K562 (cell line): ENCODE measurements around the gene CHI3L1. TPM values are rescaled to one million over a fixed set of nuclear protein-coding genes. Genes with fewer than 3 reads are reported as not detected.

Source experiments
- ATAC-seq: fragments of 200-7000 bp; cut with Tn5 transposase; 3 replicates; pipeline ENCODE4 v1.9.1; 2020; ENCODE audit warnings: moderate library complexity
- BruUV-seq: library from RNA; stranded (reverse); fragments of 400-500 nt; replicated peaks from 2 replicates; lab custom pipeline; 2021; lab: Mats Ljungman, UMichigan
- CTCF ChIA-PET: fragments of 300-600 bp; formaldehyde crosslinking; extraction: SDS; loops from one replicate; lab custom pipeline; 2021; ENCODE audit warnings: low intra/inter-chr PET ratio; lab: Yijun Ruan, JAX
- POLR2A ChIA-PET: fragments of 300-600, 350-650 bp; sonication (Branson Sonifier 250); formaldehyde crosslinking; extraction: SDS; loops from one replicate; lab custom pipeline; 2021; ENCODE audit warnings: antibody characterized with exemption, inconsistent platforms; lab: Yijun Ruan, JAX
- DNase-seq, 4 experiments: peaks; one replicate each; pipeline versions ENCODE4 v3.0.0 to v3.0.0-alpha.2; 2011 to 2018; ENCODE audit warnings: low spot score in 3 of 4, mixed read lengths in 3 of 4; ENCODE audit errors: extremely low read depth in 1 of 4
- FAIRE-seq: peaks from 2 replicates; lab custom pipeline; 2011; peaks lifted over from hg19 to GRCh38; lab: Jason Lieb, UNC
- H2AFZ ChIP-seq: 2 replicates; pipeline ENCODE4 v1.6.0; 2011; ENCODE audit warnings: low read depth, low read length, control low read depth, inconsistent platforms
- H3K27ac ChIP-seq: fragments of 200-600 bp; 3 replicates; pipeline ENCODE4 v1.8.0; 2011; ENCODE audit warnings: low read depth, mild to moderate bottlenecking, control low read depth, inconsistent platforms, low read length, moderate library complexity, mixed read lengths; ENCODE audit errors: extremely low read depth
- H3K27me3 ChIP-seq, 2 experiments: fragments of 300-600 bp in 1 of 2; 2 replicates in 1 of 2; 3 replicates in 1 of 2; pipeline versions ENCODE4 v1.6.0 to v1.8.0; 2011; ENCODE audit warnings: inconsistent platforms in 2 of 2, low read length in 2 of 2, mild to moderate bottlenecking in 1 of 2, mixed read lengths in 1 of 2, moderate library complexity in 1 of 2; ENCODE audit not compliant: control insufficient read depth in 2 of 2, insufficient read depth in 2 of 2
- H3K36me3 ChIP-seq: fragments of 300-600 bp; 3 replicates; pipeline ENCODE4 v1.8.0; 2011; ENCODE audit warnings: mild to moderate bottlenecking, low read length, inconsistent platforms; ENCODE audit not compliant: control insufficient read depth, insufficient read depth
- H3K4me1 ChIP-seq, 2 experiments: fragments of 200-600 bp in 1 of 2; replicated peaks in 1 of 2; 2 replicates in 1 of 2; 3 replicates in 1 of 2; pipeline versions ENCODE4 v1.5.1 to v1.8.0; 2011; ENCODE audit warnings: inconsistent platforms in 2 of 2, low read length in 2 of 2, mild to moderate bottlenecking in 1 of 2, mixed read lengths in 1 of 2, moderate library complexity in 1 of 2; ENCODE audit not compliant: control insufficient read depth in 2 of 2, insufficient read depth in 2 of 2
- H3K4me2 ChIP-seq: 2 replicates; pipeline ENCODE4 v1.6.1; 2011; ENCODE audit warnings: low read length, control low read depth, inconsistent platforms, mixed read lengths; ENCODE audit not compliant: insufficient read depth
- H3K4me3 ChIP-seq: fragments of 200-600 bp; sonication (generic), shearing (Covaris generic); 2 replicates; pipeline ENCODE4 v1.5.1; 2016; ENCODE audit warnings: control low read depth, inconsistent platforms
- H3K79me2 ChIP-seq: fragments of 200-600 bp; 3 replicates; pipeline ENCODE4 v1.8.0; 2011; ENCODE audit warnings: low read length, inconsistent platforms; ENCODE audit not compliant: control insufficient read depth, insufficient read depth
- H3K9ac ChIP-seq, 2 experiments: 2 replicates each; pipeline versions ENCODE4 v1.6.0 to v1.6.1; 2011; ENCODE audit warnings: low read depth in 2 of 2, low read length in 2 of 2, control low read depth in 1 of 2, inconsistent platforms in 1 of 2, mild to moderate bottlenecking in 1 of 2, mixed read lengths in 1 of 2; ENCODE audit not compliant: insufficient read depth in 1 of 2
- H3K9me1 ChIP-seq: one replicate; pipeline ENCODE4 v1.6.0; 2011; ENCODE audit warnings: inconsistent platforms, mild to moderate bottlenecking, low read length, moderate library complexity; ENCODE audit not compliant: control insufficient read depth, insufficient read depth
- H3K9me3 ChIP-seq: replicated peaks from 2 replicates; pipeline ENCODE4 v1.5.1; 2011; ENCODE audit warnings: low read depth, low read length, inconsistent platforms; ENCODE audit not compliant: control insufficient read depth, insufficient read depth
- H4K20me1 ChIP-seq: replicated peaks from 2 replicates; pipeline ENCODE4 v1.6.1; 2011; ENCODE audit warnings: low read length, inconsistent platforms, mixed read lengths; ENCODE audit not compliant: control insufficient read depth, insufficient read depth
- U2AF1 ChIP-seq: fragments of 200-400 bp; formaldehyde crosslinking; optimal IDR thresholded peaks from 2 replicates; pipeline ENCODE3; 2017; ENCODE audit warnings: mild to moderate bottlenecking, low read depth, low read length, moderate library complexity
- ZNF444 ChIP-seq: fragments of 250-450 bp; sonication (Bioruptor Pico); IDR thresholded peaks from 2 replicates; pipeline ENCODE4 v1.4.0; 2020; ENCODE audit warnings: mild to moderate bottlenecking, moderate library complexity
- ZNF639 ChIP-seq, 2 experiments: fragments of 200-800 bp in 1 of 2; sonication (Bioruptor generic) in 1 of 2; sonication (generic) in 1 of 2; formaldehyde crosslinking in 1 of 2; IDR thresholded peaks in 1 of 2; conservative IDR thresholded peaks in 1 of 2; 2 replicates each; pipeline versions ENCODE4 v1.5.0 to v1.6.1; 2016 to 2020; ENCODE audit warnings: missing compliant biosample characterization in 1 of 2, missing genetic modification characterization in 1 of 2, missing genetic modification reagents in 1 of 2
- WGBS: fragments of 100-300 bp; shearing (Covaris generic); methylation state at CpG from one replicate; pipeline ENCODE4 v1.1.6; 2016; ENCODE audit warnings: low coverage, mixed read lengths; ENCODE audit not compliant: insufficient coverage; ENCODE audit errors: missing lambda C conversion rate; 5-methylcytosine and 5-hydroxymethylcytosine counted together
- in situ Hi-C: fragments of 300-500 bp; cut with MboI; formaldehyde crosslinking; loops from 4 replicates; pipeline ENCODE4 v1.15.0; 2018; ENCODE audit warnings: inconsistent platforms, mixed read lengths
- intact Hi-C: fragments of 100-400 bp; cut with micrococcal nuclease; formaldehyde crosslinking; loops from 2 replicates; pipeline ENCODE4 v1.14.2; 2022
- polyA plus RNA-seq, 8 experiments: library from polyadenylated mRNA; depleted of rRNA in 4 of 8; stranded (reverse) in 5 of 8; unstranded in 3 of 8; fragments of >200 nt; fragmentation: Nextera tagmentation in 2 of 8; fragmentation: Illumina TruSeq in 1 of 8; extraction: Ambion mirVana in 2 of 8; extraction: Trizol in 1 of 8; gene quantifications; 2 replicates each; pipeline versions ENCODE4 v1.2.1 to v1.2.3, GENCODE V29; 2011 to 2014; ENCODE audit warnings: inconsistent platforms in 1 of 8, missing spikeins in 1 of 8
- total RNA-seq, 7 experiments: library from RNA; depleted of rRNA in 6 of 7; stranded (reverse); fragments of >200 nt in 6 of 7; fragmentation: Illumina TruSeq in 2 of 7; extraction: Trizol in 2 of 7; gene quantifications; 2 replicates each; pipeline versions ENCODE4 v1.2.1 to v1.2.3, GENCODE V29; 2011 to 2021; ENCODE audit warnings: low replicate concordance in 1 of 7

CHI3L1 gene
- total and polyA plus RNA-seq, 9 of the 15 experiments (the other 6 are each of a cell fraction or from before 2014, with no cell fraction given), result not detected

- WGBS, result 4% methylated on average over 9 of the region's 9 CpGs
- in situ Hi-C loops, result loop anchor here (5.0 kb wide), 1 partner anchor 183 kb away; no protein-coding TSS in a partner anchor
- Histone ChIP-seq H2AFZ (no peak overlapping the region), H3K4me3 (no peak overlapping the region), H3K4me2 (no peak overlapping the region), H3K9me3 (no peaks in the 10 kb centered on the region), H3K79me2 (no peaks in the 10 kb centered on the region), H3K9me1 (no peaks in the 10 kb centered on the region), H3K27ac (no peak overlapping the region), H4K20me1 (peaks cover 14% of the 10 kb centered on the region), H3K9ac (no peak overlapping the region), H3K4me1 (no peaks in the 10 kb centered on the region)
- POLR2A ChIA-PET, result interaction anchor here (0.6 to 1.9 kb wide), 9 partner anchors 13 to 185 kb away, joined by 3 to 6 read pairs (median 3); no protein-coding TSS in a partner anchor
- DNase-seq, result no peak
- ATAC-seq, result no peak
- CTCF ChIA-PET, result interaction anchor here (0.7 to 2.4 kb wide), 5 partner anchors 49 to 1572 kb away, joined by 3 to 24 read pairs (median 10); no protein-coding TSS in a partner anchor
- intact Hi-C loops, result no loop called here
- no peak for TF ChIP-seq ZNF444
- no peak for TF ChIP-seq U2AF1
- 0 out of 4 replicates have a peak, but pooled peaks of 1 of the 2 experiments have one; percentile 26 for TF ChIP-seq ZNF639 (CRISPR knock-in tag; conservative IDR thresholded peaks at IDR 0.05 in 1 of 2, IDR thresholded peaks at IDR 0.05 in 1 of 2)
- TF ChIP-seq, all 486 proteins: peak for 1
- BruUV-seq, result no TSS peak
- Histone ChIP-seq H3K36me3 (no peaks in the 10 kb centered on the region), H3K27me3 (peaks cover 17 to 61% of the 10 kb centered on the region in 2 experiments)
- no peak for FAIRE-seq
Observed at GRCh38 chr1:203215573-203215972, 29.1 kb upstream of the CHI3L1 start.
